HCT116 (cell line): ENCODE data around the gene GTF2F1.

Experiments used
- CTCF ChIP-seq, 3 experiments: fragments of 200-600 bp in 1 of 3; sonication (generic) in 1 of 3; IDR thresholded peaks in 2 of 3; conservative IDR thresholded peaks in 1 of 3; 2 replicates each; pipeline ENCODE4 v1.5.1; 2012 to 2017; ENCODE audit warnings: low read depth in 2 of 3, low read length in 2 of 3, antibody characterized with exemption in 1 of 3, borderline replicate concordance in 1 of 3, control low read depth in 1 of 3, mild to moderate bottlenecking in 1 of 3, mixed read lengths in 1 of 3, mixed run types in 1 of 3, moderate library complexity in 1 of 3; ENCODE audit not compliant: insufficient read depth in 1 of 3
- EGR1 ChIP-seq: IDR thresholded peaks from 2 replicates; pipeline ENCODE4 v1.6.1; 2012; ENCODE audit warnings: low read depth
- POLR2A ChIP-seq: IDR thresholded peaks from 2 replicates; pipeline ENCODE4 v1.7.0; 2011; ENCODE audit warnings: borderline replicate concordance; ENCODE audit not compliant: insufficient read depth, insufficient read length; ENCODE audit errors: extremely low read depth
- POLR2AphosphoS5 ChIP-seq: IDR thresholded peaks from 2 replicates; pipeline ENCODE4 v1.6.1; 2011; ENCODE audit warnings: mild to moderate bottlenecking, low read depth, low read length, moderate library complexity
- SIN3A ChIP-seq: IDR thresholded peaks from 2 replicates; pipeline ENCODE4 v1.6.1; 2012; ENCODE audit warnings: low read depth

- TF ChIP-seq POLR2A = no peak
- TF ChIP-seq EGR1 = no peak
- TF ChIP-seq CTCF (IDR thresholded peaks at IDR 0.05 in 2 of 3, conservative IDR thresholded peaks at IDR 0.05 in 1 of 3; ENCODE audit: borderline replicate concordance in 1 of 3, insufficient read depth in 1 of 3, low read depth in 2 of 3, low read length in 2 of 3) = no peak
- TF ChIP-seq SIN3A = no peak
- TF ChIP-seq POLR2AphosphoS5 = no peak
These were observed 36.7 kb upstream of the GTF2F1 start for GRCh38 chr19:6429419-6430221.
